HG03139 (cell line): ENCODE results near the gene MRPS17.
"Not testable (repeated sequence)": the region's sequence is repeated elsewhere in the genome, so short reads cannot be mapped to it uniquely, and the experiment has no call there.

Experiments used
- ATAC-seq: cut with Tn5 transposase; IDR thresholded peaks from one replicate; pipeline ENCODE4 v1.9.1; 2021; ENCODE audit not compliant: unreplicated experiment

Gene MRPS17

GRCh38 chr7:55951637-55952351 is at the start of gene MRPS17:
Gene MRPS17, plus strand, starts transcription at chr7:55951877. Its CDS starts 1,319 bp downstream, at chr7:55953196.
- peak; percentile 100 for ATAC-seq

GRCh38 chr7:55903985-55904759 is 47.5 kb upstream of the MRPS17 start:
- ATAC-seq: peak; percentile 91

GRCh38 chr7:55912748-55913158 is 38.9 kb upstream of the MRPS17 start:
- ATAC-seq: no peak

DNA sequence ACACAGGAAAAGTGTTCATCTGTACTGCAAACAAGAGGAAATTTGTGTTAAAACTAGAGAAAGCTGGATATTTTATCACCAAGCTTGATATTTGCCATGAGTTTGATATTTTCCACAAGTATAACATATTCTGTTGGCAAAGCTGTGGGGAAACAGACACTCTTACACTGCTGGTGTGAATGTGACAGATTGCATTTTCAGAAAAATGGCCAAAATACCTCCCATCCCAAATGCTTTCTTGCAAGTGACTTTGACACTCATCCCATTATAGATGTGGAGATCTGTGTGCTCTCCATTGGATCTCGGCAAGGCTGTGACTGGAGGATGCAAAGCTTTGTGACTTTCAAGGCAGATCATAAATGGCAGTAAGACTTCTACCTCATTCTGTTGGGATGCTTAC is 33.9 kb upstream of the MRPS17 start:
- ATAC-seq: no peak

DNA sequence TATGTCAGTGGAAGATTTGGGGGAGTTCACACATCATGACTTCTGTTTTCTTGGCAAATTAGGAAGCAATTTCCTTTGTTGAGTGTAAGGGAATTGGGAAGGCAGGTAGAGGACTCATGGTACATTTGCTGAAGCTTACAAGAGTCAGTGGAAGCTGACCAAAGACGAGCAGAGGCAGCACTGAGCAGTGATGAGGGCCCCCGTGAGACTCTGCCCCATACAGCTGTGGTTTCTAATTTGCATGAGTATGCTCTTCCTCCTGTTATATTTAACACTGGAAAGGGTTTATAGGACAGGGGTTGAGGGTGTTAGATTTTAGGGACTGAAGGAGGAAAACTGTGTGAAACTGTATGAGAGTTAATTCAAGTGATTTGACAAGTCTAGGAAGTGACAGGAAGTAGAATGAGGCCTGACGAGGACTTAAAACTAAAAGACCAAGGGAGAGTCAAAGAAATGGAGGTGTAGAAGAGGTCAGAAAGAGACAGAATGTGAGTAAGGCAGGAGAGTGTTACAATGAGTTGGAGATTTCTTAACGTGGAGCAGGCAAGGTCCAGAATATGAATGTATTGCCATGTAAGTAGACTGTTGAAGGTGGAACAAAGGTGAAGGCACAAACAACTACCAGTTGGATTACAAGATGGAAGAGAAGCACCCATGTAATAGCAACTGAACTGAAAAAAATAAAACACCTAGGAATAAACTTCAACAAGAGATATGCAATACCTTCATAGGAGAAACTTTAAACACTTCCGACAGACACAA is 23.5 kb upstream of the MRPS17 start:
- no peak for ATAC-seq

DNA sequence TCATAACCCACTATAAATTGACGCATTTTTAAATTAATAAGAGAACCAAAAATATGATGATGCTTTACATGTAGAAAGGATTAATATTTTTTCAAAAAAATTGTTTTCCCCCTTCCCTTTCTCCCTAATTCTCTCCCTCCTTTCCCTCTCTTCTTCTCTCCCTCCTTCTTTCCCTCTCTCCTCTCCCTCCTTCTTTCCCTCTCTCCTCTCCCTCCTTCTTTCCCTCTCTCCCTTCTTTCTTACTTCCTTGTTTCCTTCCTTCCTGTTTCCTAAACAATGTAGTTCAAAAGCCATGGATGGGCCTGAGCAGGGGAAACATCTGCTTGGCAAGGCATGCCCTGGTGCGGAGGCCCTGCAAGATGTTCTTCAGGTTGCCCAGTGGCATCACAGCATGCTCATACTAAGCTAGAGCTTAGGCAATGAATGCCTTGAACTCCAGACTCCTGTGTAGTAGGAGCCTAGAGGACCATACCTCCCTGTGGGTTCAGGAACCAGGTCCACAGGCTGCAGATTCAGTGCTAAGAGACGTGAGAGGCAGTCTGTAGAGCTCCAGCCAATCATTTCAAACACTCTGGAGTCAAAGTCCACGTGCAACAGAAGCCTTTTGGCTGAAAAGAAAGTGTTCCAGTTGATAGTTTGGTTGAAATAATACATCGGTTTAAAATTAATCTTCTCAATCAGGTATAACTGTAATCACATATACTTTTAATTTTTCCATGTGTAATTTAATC is 20.1 kb upstream of the MRPS17 start:
- ATAC-seq: no peak

DNA sequence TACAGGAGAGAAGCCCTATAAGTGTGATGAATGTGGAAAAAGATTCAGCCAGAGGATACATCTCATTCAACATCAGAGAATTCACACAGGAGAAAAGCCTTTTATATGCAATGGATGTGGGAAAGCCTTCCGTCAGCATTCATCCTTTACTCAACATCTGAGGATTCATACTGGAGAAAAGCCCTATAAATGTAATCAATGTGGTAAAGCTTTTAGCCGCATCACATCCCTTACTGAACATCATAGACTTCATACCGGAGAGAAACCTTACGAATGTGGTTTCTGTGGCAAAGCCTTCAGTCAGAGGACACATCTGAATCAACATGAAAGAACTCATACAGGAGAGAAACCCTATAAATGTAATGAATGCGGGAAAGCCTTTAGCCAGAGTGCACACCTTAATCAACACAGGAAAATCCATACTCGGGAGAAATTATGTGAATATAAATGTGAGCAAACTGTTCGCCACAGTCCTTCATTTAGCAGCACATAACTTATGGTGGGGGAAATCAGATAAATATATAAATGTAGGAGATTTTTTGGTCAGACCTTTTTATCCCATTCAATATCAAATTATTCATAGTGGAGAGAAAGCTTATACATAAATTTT is 12.1 kb upstream of the MRPS17 start:
- no peak for ATAC-seq

DNA sequence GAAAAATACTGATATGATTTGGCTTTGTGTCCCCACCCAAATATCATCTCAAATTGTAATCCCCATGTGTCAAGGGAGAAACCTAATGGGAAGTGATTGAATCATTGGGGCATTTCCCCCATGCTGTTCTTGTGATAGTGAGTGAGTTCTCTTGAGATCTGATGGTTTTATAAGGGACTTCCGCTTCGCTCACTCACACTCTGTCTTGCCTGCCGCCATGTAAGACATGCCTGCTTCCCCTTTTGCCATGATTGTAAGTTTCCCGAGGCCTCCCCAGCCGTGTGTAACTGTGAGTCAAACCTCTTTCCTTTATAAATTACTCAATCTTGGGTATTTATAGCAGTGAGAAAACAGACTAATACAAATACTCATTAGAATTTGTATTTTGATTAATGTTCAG is 5.1 kb upstream of the MRPS17 start:
- no peak for ATAC-seq

- not testable (repeated sequence) for ATAC-seq
Observed at GRCh38 chr7:55952352-55952671, 635 bp downstream of the MRPS17 start.

GRCh38 chr7:55953707-55954475 is 2.2 kb downstream of the MRPS17 start:
- ATAC-seq: no peak

GRCh38 chr7:55957190-55957589 is 5.5 kb downstream of the MRPS17 start:
- no peak for ATAC-seq

DNA sequence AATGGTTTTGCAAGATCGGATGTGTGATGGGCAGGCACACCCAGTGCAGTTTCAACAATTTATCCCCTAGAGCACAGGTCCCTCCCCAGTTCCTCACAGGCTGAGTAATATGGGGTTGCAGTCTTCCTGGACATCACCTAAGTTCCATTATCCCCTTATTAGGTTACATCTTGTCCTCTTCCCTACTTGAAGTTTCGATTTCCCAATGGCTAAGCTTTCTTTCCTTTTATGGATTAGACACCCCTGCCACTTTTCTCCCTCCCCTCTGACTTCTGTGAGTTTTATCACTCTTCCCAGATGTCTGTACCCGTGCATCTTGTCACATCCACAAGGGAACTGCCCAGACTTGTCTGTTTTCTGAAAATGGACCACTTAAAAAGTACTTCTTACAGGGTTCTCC is 10.3 kb downstream of the MRPS17 start:
- ATAC-seq: no peak

DNA sequence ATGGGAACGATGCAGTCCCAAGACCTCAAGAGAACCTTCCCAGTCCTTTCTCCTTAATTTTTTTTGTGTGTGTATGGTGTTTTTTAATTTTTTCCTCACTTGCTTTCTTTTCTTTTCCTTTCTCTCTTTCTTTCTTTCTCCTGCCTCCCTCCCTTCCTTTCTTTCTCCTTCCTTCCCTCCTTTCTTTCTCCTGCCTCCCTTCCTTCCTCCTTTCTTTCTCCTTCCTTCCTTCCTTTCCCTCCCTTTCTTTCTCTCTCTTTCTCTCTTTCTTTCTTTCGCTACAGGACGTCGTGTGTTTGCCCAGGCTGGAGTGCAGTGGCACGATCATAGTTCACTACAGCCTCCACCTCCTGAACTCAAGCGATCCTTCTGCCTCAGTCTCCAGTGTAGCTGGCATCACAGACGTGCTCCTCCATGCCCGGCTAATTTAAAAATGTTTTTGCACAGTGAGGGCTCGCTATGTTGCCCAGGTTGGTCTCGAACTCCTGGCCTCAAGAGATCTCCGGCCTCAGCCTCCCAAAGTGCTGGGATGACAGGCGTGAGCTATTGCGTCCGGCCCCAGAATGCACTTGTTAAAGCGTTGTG is 12.0 kb downstream of the MRPS17 start:
- ATAC-seq: no peak

DNA sequence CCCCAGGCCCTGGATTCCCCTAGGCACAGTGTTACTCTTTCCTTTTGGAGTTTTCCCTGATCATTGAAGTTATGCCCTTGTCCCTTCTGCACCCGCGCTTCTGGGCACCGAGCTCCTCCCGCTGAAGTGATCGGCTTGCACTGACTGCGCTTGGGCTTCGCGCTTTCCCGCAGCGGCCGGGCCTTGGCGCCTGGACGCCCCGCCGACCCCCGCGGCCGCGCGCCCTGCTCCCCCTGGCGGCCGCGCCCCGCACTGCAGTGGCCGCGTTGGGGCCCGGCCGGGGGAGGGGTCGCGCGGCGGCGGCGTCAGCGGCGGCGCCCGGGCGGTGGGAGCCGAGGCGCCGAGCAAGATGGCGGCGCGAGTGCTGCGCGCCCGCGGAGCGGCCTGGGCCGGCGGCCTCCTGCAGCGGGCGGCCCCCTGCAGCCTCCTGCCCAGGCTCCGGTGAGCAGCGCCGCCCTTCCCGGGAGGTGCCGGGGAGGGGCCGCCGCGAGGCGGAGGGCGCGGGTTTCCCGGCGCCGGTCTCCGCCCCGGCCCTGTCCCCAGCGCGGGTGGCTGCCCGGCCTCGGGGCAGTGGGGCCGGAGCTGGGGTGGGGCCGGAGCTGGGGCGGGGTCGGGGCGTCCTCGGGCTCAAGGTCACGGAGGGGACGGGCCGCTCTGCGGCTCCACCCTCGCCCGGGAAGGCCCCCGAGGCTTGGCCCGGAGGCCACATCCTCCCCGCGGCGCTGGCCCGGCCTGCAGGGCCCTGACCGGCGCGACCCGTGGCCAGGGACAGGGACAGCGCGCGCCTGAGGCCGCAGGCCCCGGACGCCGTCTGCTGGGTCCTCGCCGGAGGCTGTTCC is 12.8 kb downstream of the MRPS17 start, which contains the start of gene NIPSNAP2:
TSS of gene NIPSNAP2 (plus strand) at position 325 of the 839 bp plus-strand sequence. CDS start at position 350, 25 bp downstream.
- peak; percentile 83 for ATAC-seq

- ATAC-seq: no peak
Observed at GRCh38 chr7:55965100-55965470, 13.4 kb downstream of the MRPS17 start.

- ATAC-seq: no peak
Observed at GRCh38 chr7:55965805-55966421, 14.2 kb downstream of the MRPS17 start.

GRCh38 chr7:55966851-55967250 is 15.2 kb downstream of the MRPS17 start:
- ATAC-seq: no peak

GRCh38 chr7:55969391-55969790 is 17.7 kb downstream of the MRPS17 start:
- no peak for ATAC-seq
